ENCODE data around the gene LYZL1.

Gene LYZL1

GRCh38 chr10:29254123-29255046 is 34.5 kb upstream of the LYZL1 start:
- TF ChIP-seq CTCF (IDR thresholded peaks at IDR 0.05; ENCODE audit: low read depth, low read length) = no peak
- no peak for DNase-seq (ENCODE audit: extremely low read depth, low read depth)

GRCh38 chr10:29255104-29255503 is 33.8 kb upstream of the LYZL1 start:
- TF ChIP-seq CTCF (IDR thresholded peaks at IDR 0.05; ENCODE audit: low read depth, low read length) = no peak
- DNase-seq (ENCODE audit: extremely low read depth, low read depth) = no peak

GRCh38 chr10:29256019-29256418 is 32.9 kb upstream of the LYZL1 start:
- DNase-seq (ENCODE audit: extremely low read depth, low read depth) = no peak
- TF ChIP-seq CTCF (IDR thresholded peaks at IDR 0.05; ENCODE audit: low read depth, low read length) = no peak

- DNase-seq (ENCODE audit: extremely low read depth, low read depth) = no peak
- no peak for TF ChIP-seq CTCF (IDR thresholded peaks at IDR 0.05; ENCODE audit: low read depth, low read length)
These were observed 32.3 kb upstream of the LYZL1 start for GRCh38 chr10:29256586-29256985.

- no peak for TF ChIP-seq CTCF (IDR thresholded peaks at IDR 0.05; ENCODE audit: low read depth, low read length)
- DNase-seq (ENCODE audit: extremely low read depth, low read depth) = no peak
These were observed 31.6 kb upstream of the LYZL1 start for GRCh38 chr10:29257106-29257783.

GRCh38 chr10:29257784-29258135 is 31.1 kb upstream of the LYZL1 start:
- TF ChIP-seq CTCF (IDR thresholded peaks at IDR 0.05; ENCODE audit: low read depth, low read length) = no peak
- no peak for DNase-seq (ENCODE audit: extremely low read depth, low read depth)

- TF ChIP-seq CTCF (IDR thresholded peaks at IDR 0.05; ENCODE audit: low read depth, low read length) = no peak
- no peak for DNase-seq (ENCODE audit: extremely low read depth, low read depth)
These were observed 29.4 kb upstream of the LYZL1 start for GRCh38 chr10:29259498-29259897.

Data from AG09319 (cell line).